ENCODE measurements around the gene SLC6A11. TPM values are rescaled to one million over a fixed set of nuclear protein-coding genes. Genes with fewer than 3 reads are reported as not detected.
A peak's percentile ranks its signal among the peaks of the same experiment; 100 is the strongest.

The SLC6A11 gene
- total and polyA plus RNA-seq, 2 of the 13 experiments (the other 11 are each of a cell fraction or from before 2014, with no cell fraction given), result 17.9 to 34.5 TPM

DNA sequence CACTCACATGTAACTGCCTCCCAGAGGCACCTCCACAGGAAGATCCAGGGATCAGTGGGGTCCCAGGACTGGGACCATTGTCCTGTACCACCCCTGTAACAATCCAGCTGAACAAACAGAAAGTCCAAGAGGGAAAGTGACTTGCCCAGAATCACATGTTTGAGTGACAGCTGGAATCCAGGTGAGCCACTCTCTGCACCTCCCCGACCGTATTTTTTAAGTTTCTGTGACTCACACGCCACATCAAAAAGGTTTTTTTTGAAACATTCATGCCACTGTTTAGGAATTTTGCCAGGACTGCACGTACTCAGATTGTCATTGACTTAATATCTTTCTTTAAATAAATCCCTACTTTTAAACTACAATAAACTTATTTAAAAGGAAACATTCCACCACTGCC, 166.8 kb downstream of the SLC6A11 start:
- in situ Hi-C loops (cut with HindIII; ENCODE audit: extremely low pct_ligation_motif_present, low pct_unique_long_range_greater_than_20kb) (no loop called here), intact Hi-C loops (cut with micrococcal nuclease; ENCODE audit: unreplicated experiment) (loop anchor here (1.0 kb wide), 1 partner anchor 224 kb away; no protein-coding TSS in a partner anchor)
- Histone ChIP-seq H3K4me2 (ENCODE audit: low read depth, low read length) (no peak overlapping the region), H3K9ac (ENCODE audit: insufficient read depth, low read depth, low read length) (no peak overlapping the region), H3K79me2 (ENCODE audit: insufficient read depth, low read length) (no peaks in the 10 kb centered on the region), H3K4me1 (ENCODE audit: insufficient read depth, low read length) (peaks cover 24% of the 10 kb centered on the region), H3K27me3 (ENCODE audit: control insufficient read depth in 1 of 2, insufficient read depth in 2 of 2, low read length in 2 of 2) (0 out of 5 replicates have a peak, but pooled peaks cover 0 to 3% of the 10 kb centered on the region in 2 experiments), H3K4me3 (replicated peaks in 1 of 3; ENCODE audit: insufficient read depth in 1 of 3, low read depth in 2 of 3, low read length in 3 of 3) (no peak overlapping the region), H3K36me3 (replicated peaks in 1 of 2; ENCODE audit: control insufficient read depth in 1 of 2, insufficient read depth in 2 of 2, low read length in 2 of 2) (no peaks in the 10 kb centered on the region), H3K27ac (ENCODE audit: extremely low read length, insufficient read depth, low read length) (no peak overlapping the region), H3K9me3 (ENCODE audit: low read length) (no peaks in the 10 kb centered on the region), H2AFZ (ENCODE audit: low read length) (no peak overlapping the region), H4K20me1 (ENCODE audit: insufficient read depth, low read length) (no peaks in the 10 kb centered on the region)
- ChIA-PET CTCF (ENCODE audit: low intra/inter-chr PET ratio, low total read pairs) (interaction anchor here (1.6 kb wide), 1 partner anchor 224 kb away, joined by 11 read pairs; no protein-coding TSS in a partner anchor), POLR2A (no interaction called here)
- ATAC-seq (no peak), FAIRE-seq (no peak), DNase-seq (ENCODE audit: low spot score) (no peak)
- 2% methylated on average over 4 of the region's 4 CpGs for WGBS (ENCODE audit: low lambda C conversion rate)
- TF ChIP-seq, protein P1, sequence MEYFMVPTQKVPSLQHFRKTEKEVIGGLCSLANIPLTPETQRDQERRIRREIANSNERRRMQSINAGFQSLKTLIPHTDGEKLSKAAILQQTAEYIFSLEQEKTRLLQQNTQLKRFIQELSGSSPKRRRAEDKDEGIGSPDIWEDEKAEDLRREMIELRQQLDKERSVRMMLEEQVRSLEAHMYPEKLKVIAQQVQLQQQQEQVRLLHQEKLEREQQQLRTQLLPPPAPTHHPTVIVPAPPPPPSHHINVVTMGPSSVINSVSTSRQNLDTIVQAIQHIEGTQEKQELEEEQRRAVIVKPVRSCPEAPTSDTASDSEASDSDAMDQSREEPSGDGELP (IDR thresholded peaks at IDR 0.05; ENCODE audit: borderline replicate concordance, low read depth), result peak; percentile 51; the same call in 1 of the 2 replicates
- TF ChIP-seq SP140L (CRISPR knock-in tag; IDR thresholded peaks at IDR 0.05; ENCODE audit: borderline replicate concordance), result no peak
- no TSS peak for BruUV-seq (replicated peaks)

DNA sequence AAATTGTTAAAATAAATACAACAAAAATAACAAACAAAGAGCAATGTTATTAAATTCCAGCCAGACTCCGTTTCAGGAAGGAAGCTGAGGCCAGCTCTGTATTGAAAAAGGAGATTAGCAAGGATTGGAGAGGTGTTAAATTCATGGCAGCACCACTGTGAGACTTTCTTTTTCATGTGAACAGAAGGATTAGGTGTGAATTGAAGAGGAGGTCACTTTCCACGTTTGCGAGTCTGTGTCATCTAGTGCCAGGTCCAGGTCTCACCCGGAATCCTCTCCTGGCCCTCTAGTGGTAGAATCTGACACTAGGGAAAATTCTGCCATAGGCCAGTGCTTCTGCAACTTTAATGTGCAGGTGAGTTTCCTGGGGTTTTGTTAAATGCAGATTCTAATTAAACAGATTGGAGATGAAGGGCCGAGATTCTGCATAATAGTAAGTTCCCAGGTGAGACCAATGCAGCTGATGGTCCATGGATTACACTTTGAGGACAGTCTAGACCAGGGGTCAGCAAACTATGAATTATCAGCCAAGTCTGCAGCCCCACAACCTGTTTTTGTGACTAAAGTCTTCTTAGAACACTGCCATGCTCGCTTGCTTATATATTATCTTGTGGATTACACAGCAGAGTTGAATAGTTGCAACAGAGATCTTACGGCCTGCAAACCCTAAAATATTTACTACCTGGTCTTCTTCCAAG, 167.3 kb downstream of the SLC6A11 start:
- 25% methylated on average over 6 of the region's 7 CpGs for WGBS (ENCODE audit: low lambda C conversion rate)
- Histone ChIP-seq H3K27ac (ENCODE audit: extremely low read length, insufficient read depth, low read length) (no peak overlapping the region), H3K79me2 (ENCODE audit: insufficient read depth, low read length) (no peaks in the 10 kb centered on the region), H3K27me3 (ENCODE audit: control insufficient read depth in 1 of 2, insufficient read depth in 2 of 2, low read length in 2 of 2) (0 out of 5 replicates have a peak, but pooled peaks cover 0 to 3% of the 10 kb centered on the region in 2 experiments), H4K20me1 (ENCODE audit: insufficient read depth, low read length) (no peaks in the 10 kb centered on the region), H3K4me3 (replicated peaks in 1 of 3; ENCODE audit: insufficient read depth in 1 of 3, low read depth in 2 of 3, low read length in 3 of 3) (no peak overlapping the region), H2AFZ (ENCODE audit: low read length) (no peak overlapping the region), H3K9ac (ENCODE audit: insufficient read depth, low read depth, low read length) (no peak overlapping the region), H3K36me3 (replicated peaks in 1 of 2; ENCODE audit: control insufficient read depth in 1 of 2, insufficient read depth in 2 of 2, low read length in 2 of 2) (no peaks in the 10 kb centered on the region), H3K4me1 (ENCODE audit: insufficient read depth, low read length) (peaks cover 24% of the 10 kb centered on the region), H3K4me2 (ENCODE audit: low read depth, low read length) (no peak overlapping the region), H3K9me3 (ENCODE audit: low read length) (no peaks in the 10 kb centered on the region)
- DNase-seq (ENCODE audit: low spot score) (peak; percentile 25), ATAC-seq (peak; percentile 73), FAIRE-seq (peak; percentile 77)
- in situ Hi-C loops (cut with HindIII; ENCODE audit: extremely low pct_ligation_motif_present, low pct_unique_long_range_greater_than_20kb), result no loop called here
- BruUV-seq (replicated peaks), result no TSS peak
- CTCF ChIA-PET (ENCODE audit: low intra/inter-chr PET ratio, low total read pairs), result interaction anchor here (1.6 kb wide), 1 partner anchor 225 kb away, joined by 11 read pairs; no protein-coding TSS in a partner anchor
- POLR2A ChIA-PET, result no interaction called here
- intact Hi-C loops (cut with micrococcal nuclease; ENCODE audit: unreplicated experiment), result loop anchor here (1.0 kb wide), 1 partner anchor 225 kb away; no protein-coding TSS in a partner anchor
- TF ChIP-seq MIXL1 (CRISPR knock-in tag; IDR thresholded peaks at IDR 0.05) (0 out of 2 replicates have a peak, but pooled peaks have one; percentile 14), SOX6 (IDR thresholded peaks at IDR 0.05) (no peak), SOX6 (CRISPR knock-in tag; IDR thresholded peaks at IDR 0.05) (no peak), ZFP90 (CRISPR knock-in tag; IDR thresholded peaks at IDR 0.05; ENCODE audit: borderline replicate concordance) (no peak), XRCC5 (optimal IDR thresholded peaks at IDR 0.05; ENCODE audit: low read length) (peak; percentile 28), ZNF660 (CRISPR knock-in tag; IDR thresholded peaks at IDR 0.05; ENCODE audit: borderline replicate concordance, low read depth) (no peak), SMC3 (IDR thresholded peaks at IDR 0.05; ENCODE audit: low read length) (peak; percentile 67; the same call in 1 of the 2 replicates), SSRP1 (CRISPR knock-in tag; IDR thresholded peaks at IDR 0.05) (no peak), NFKB2 (CRISPR knock-in tag; IDR thresholded peaks at IDR 0.05; ENCODE audit: borderline replicate concordance) (no peak), RAD21 (CRISPR knock-in tag; IDR thresholded peaks at IDR 0.05) (0 out of 2 replicates have a peak, but pooled peaks have one; percentile 16)
- TF ChIP-seq, protein P2, sequence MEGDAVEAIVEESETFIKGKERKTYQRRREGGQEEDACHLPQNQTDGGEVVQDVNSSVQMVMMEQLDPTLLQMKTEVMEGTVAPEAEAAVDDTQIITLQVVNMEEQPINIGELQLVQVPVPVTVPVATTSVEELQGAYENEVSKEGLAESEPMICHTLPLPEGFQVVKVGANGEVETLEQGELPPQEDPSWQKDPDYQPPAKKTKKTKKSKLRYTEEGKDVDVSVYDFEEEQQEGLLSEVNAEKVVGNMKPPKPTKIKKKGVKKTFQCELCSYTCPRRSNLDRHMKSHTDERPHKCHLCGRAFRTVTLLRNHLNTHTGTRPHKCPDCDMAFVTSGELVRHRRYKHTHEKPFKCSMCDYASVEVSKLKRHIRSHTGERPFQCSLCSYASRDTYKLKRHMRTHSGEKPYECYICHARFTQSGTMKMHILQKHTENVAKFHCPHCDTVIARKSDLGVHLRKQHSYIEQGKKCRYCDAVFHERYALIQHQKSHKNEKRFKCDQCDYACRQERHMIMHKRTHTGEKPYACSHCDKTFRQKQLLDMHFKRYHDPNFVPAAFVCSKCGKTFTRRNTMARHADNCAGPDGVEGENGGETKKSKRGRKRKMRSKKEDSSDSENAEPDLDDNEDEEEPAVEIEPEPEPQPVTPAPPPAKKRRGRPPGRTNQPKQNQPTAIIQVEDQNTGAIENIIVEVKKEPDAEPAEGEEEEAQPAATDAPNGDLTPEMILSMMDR (CRISPR knock-in tag; IDR thresholded peaks at IDR 0.05), result peak; percentile 73
- TF ChIP-seq, protein P3, sequence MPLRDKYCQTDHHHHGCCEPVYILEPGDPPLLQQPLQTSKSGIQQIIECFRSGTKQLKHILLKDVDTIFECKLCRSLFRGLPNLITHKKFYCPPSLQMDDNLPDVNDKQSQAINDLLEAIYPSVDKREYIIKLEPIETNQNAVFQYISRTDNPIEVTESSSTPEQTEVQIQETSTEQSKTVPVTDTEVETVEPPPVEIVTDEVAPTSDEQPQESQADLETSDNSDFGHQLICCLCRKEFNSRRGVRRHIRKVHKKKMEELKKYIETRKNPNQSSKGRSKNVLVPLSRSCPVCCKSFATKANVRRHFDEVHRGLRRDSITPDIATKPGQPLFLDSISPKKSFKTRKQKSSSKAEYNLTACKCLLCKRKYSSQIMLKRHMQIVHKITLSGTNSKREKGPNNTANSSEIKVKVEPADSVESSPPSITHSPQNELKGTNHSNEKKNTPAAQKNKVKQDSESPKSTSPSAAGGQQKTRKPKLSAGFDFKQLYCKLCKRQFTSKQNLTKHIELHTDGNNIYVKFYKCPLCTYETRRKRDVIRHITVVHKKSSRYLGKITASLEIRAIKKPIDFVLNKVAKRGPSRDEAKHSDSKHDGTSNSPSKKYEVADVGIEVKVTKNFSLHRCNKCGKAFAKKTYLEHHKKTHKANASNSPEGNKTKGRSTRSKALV (CRISPR knock-in tag; IDR thresholded peaks at IDR 0.05), result no peak

Data from HepG2 (cell line).